ENCODE results near the gene SIPA1L3. TPM values are rescaled to one million over a fixed set of nuclear protein-coding genes. Genes with fewer than 3 reads are reported as not detected.

Gene SIPA1L3
- total and polyA plus RNA-seq, 2 of the 13 experiments (the other 11 are each of a cell fraction or from before 2014, with no cell fraction given) = 5.5 to 7.7 TPM

DNA sequence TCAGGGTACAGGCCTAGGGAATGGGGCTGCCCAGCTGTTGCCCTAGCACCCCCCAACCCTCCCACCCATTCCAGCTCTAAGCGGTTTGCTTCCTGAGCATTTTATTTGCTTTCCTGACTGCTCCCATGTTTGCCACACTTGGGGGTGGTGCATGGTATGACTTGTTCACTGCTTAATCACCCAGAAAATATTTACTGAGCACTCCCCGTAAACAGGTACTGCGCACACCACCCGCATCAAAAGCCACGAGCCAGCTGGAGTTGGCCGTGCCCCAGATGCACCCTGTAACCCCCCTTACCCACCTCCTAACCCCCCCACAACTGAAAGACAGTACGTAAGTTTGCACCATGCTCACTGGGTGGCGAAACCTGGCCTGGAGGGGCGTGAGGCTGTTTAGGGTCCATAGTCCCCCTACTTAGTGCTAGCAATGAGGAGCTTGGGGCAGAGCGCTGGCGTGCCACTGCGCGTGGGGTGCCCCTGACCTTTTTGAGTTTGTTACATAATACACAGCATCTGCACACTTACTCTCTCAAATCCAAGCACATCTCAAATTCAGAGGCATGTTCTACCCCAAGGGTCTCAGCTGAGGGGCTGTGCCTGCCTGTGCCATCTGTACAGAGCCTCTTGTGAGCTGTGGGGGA, 287.2 kb downstream of the SIPA1L3 start (continued):
- TF ChIP-seq, protein P1, sequence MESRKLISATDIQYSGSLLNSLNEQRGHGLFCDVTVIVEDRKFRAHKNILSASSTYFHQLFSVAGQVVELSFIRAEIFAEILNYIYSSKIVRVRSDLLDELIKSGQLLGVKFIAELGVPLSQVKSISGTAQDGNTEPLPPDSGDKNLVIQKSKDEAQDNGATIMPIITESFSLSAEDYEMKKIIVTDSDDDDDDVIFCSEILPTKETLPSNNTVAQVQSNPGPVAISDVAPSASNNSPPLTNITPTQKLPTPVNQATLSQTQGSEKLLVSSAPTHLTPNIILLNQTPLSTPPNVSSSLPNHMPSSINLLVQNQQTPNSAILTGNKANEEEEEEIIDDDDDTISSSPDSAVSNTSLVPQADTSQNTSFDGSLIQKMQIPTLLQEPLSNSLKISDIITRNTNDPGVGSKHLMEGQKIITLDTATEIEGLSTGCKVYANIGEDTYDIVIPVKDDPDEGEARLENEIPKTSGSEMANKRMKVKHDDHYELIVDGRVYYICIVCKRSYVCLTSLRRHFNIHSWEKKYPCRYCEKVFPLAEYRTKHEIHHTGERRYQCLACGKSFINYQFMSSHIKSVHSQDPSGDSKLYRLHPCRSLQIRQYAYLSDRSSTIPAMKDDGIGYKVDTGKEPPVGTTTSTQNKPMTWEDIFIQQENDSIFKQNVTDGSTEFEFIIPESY (CRISPR knock-in tag; IDR thresholded peaks at IDR 0.05) = peak; percentile 95
- TF ChIP-seq NR2F2 (IDR thresholded peaks at IDR 0.05; ENCODE audit: borderline replicate concordance, low read depth) (peak; percentile 33; the same call in 1 of the 2 replicates), TAF1 (CRISPR knock-in tag; IDR thresholded peaks at IDR 0.05) (no peak), POLR2AphosphoS2 (IDR thresholded peaks at IDR 0.05; ENCODE audit: low read depth, low read length) (no peak), RBFOX2 (IDR thresholded peaks at IDR 0.05; ENCODE audit: low read depth, low read length) (no peak), HOXA3 (CRISPR knock-in tag; IDR thresholded peaks at IDR 0.05) (0 out of 2 replicates have a peak, but pooled peaks have one; percentile 10), GABPA (IDR thresholded peaks at IDR 0.05; ENCODE audit: low read depth, low read length) (no peak), GABPA (CRISPR knock-in tag; IDR thresholded peaks at IDR 0.05; ENCODE audit: low read depth) (no peak), NR2F6 (IDR thresholded peaks at IDR 0.05) (no peak), NR2F6 (CRISPR knock-in tag; IDR thresholded peaks at IDR 0.05) (0 out of 2 replicates have a peak, but pooled peaks have one; percentile 43), ZNF33A (CRISPR knock-in tag; IDR thresholded peaks at IDR 0.05; ENCODE audit: borderline replicate concordance) (no peak), TARDBP (CRISPR knock-in tag; IDR thresholded peaks at IDR 0.05) (no peak), KLF15 (CRISPR knock-in tag; IDR thresholded peaks at IDR 0.05; ENCODE audit: borderline replicate concordance) (no peak), POLR2G (IDR thresholded peaks at IDR 0.05; ENCODE audit: low read depth, low read length) (no peak), ZNF441 (CRISPR knock-in tag; IDR thresholded peaks at IDR 0.05; ENCODE audit: borderline replicate concordance) (no peak), NFYB (CRISPR knock-in tag; IDR thresholded peaks at IDR 0.05) (no peak), SP5 (CRISPR knock-in tag; IDR thresholded peaks at IDR 0.05; ENCODE audit: borderline replicate concordance, low read depth) (peak; percentile 31; the same call in 1 of the 2 replicates), ZNF432 (CRISPR knock-in tag; IDR thresholded peaks at IDR 0.05; ENCODE audit: borderline replicate concordance) (no peak), YEATS4 (CRISPR knock-in tag; IDR thresholded peaks at IDR 0.05; ENCODE audit: borderline replicate concordance) (no peak), DMAP1 (CRISPR knock-in tag; IDR thresholded peaks at IDR 0.05) (no peak), KDM6A (CRISPR knock-in tag; IDR thresholded peaks at IDR 0.05; ENCODE audit: low read depth) (no peak)
- TF ChIP-seq, protein P2, sequence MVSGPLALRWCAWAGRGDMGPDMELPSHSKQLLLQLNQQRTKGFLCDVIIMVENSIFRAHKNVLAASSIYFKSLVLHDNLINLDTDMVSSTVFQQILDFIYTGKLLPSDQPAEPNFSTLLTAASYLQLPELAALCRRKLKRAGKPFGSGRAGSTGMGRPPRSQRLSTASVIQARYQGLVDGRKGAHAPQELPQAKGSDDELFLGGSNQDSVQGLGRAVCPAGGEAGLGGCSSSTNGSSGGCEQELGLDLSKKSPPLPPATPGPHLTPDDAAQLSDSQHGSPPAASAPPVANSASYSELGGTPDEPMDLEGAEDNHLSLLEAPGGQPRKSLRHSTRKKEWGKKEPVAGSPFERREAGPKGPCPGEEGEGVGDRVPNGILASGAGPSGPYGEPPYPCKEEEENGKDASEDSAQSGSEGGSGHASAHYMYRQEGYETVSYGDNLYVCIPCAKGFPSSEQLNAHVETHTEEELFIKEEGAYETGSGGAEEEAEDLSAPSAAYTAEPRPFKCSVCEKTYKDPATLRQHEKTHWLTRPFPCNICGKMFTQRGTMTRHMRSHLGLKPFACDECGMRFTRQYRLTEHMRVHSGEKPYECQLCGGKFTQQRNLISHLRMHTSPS (CRISPR knock-in tag; IDR thresholded peaks at IDR 0.05; ENCODE audit: low read depth) = peak; percentile 43; the same call in 1 of the 2 replicates
- TF ChIP-seq, protein P3, sequence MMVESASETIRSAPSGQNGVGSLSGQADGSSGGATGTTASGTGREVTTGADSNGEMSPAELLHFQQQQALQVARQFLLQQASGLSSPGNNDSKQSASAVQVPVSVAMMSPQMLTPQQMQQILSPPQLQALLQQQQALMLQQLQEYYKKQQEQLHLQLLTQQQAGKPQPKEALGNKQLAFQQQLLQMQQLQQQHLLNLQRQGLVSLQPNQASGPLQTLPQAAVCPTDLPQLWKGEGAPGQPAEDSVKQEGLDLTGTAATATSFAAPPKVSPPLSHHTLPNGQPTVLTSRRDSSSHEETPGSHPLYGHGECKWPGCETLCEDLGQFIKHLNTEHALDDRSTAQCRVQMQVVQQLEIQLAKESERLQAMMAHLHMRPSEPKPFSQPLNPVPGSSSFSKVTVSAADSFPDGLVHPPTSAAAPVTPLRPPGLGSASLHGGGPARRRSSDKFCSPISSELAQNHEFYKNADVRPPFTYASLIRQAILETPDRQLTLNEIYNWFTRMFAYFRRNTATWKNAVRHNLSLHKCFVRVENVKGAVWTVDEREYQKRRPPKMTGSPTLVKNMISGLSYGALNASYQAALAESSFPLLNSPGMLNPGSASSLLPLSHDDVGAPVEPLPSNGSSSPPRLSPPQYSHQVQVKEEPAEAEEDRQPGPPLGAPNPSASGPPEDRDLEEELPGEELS (CRISPR knock-in tag; IDR thresholded peaks at IDR 0.05) = peak; percentile 49; the same call in 1 of the 2 replicates
- TF ChIP-seq, protein P4, sequence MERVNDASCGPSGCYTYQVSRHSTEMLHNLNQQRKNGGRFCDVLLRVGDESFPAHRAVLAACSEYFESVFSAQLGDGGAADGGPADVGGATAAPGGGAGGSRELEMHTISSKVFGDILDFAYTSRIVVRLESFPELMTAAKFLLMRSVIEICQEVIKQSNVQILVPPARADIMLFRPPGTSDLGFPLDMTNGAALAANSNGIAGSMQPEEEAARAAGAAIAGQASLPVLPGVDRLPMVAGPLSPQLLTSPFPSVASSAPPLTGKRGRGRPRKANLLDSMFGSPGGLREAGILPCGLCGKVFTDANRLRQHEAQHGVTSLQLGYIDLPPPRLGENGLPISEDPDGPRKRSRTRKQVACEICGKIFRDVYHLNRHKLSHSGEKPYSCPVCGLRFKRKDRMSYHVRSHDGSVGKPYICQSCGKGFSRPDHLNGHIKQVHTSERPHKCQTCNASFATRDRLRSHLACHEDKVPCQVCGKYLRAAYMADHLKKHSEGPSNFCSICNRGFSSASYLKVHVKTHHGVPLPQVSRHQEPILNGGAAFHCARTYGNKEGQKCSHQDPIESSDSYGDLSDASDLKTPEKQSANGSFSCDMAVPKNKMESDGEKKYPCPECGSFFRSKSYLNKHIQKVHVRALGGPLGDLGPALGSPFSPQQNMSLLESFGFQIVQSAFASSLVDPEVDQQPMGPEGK (CRISPR knock-in tag; IDR thresholded peaks at IDR 0.05) = peak; percentile 58
- TF ChIP-seq, protein P5, sequence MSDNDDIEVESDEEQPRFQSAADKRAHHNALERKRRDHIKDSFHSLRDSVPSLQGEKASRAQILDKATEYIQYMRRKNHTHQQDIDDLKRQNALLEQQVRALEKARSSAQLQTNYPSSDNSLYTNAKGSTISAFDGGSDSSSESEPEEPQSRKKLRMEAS (IDR thresholded peaks at IDR 0.05) = 0 out of 2 replicates have a peak, but pooled peaks have one; percentile 22
